Astrocyte of the spinal cord (primary cell): ENCODE results near the gene SVIL.

Experiments used
- DNase-seq: peaks from one replicate; pipeline ENCODE4 v3.0.0; 2011; ENCODE audit warnings: low read depth, low spot score
- H3K4me3 ChIP-seq: 2 replicates; pipeline ENCODE4 v1.5.1; 2011; ENCODE audit warnings: low read depth, mild to moderate bottlenecking, low read length, moderate library complexity
- in situ Hi-C: cut with HindIII; loops from 2 replicates; pipeline ENCODE4 v1.10.0; 2017; ENCODE audit warnings: low sequenced_read_pairs
- TF ChIP-seq, protein P1 (sequence below): IDR thresholded peaks from 2 replicates; pipeline ENCODE4 v1.5.1; 2012; ENCODE audit warnings: low read depth, mild to moderate bottlenecking, low read length, inconsistent platforms

Gene SVIL

DNA sequence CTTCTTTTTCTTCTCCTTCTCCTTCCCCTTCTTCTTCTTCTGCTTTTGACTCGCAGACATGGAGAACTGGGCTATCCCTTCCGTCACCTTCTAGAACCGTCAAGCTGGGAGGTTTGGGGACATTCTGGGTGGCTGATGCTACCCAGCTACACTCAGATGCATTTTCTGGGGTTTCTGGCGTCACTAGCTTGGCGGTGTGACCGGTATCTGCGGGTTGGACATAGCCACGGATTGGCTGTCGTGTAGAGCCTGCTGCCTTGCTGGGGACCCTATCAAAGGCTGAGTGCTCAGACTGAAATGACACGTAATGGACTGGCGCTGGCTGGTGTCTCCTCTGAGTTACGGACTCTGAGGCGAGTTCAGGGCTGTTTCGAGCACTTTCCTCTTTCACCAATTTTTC, 101.7 kb downstream of the SVIL start:
- H3K4me3 ChIP-seq, result no peak overlapping the region
- in situ Hi-C loops, result no loop called here
- TF ChIP-seq, protein P1, sequence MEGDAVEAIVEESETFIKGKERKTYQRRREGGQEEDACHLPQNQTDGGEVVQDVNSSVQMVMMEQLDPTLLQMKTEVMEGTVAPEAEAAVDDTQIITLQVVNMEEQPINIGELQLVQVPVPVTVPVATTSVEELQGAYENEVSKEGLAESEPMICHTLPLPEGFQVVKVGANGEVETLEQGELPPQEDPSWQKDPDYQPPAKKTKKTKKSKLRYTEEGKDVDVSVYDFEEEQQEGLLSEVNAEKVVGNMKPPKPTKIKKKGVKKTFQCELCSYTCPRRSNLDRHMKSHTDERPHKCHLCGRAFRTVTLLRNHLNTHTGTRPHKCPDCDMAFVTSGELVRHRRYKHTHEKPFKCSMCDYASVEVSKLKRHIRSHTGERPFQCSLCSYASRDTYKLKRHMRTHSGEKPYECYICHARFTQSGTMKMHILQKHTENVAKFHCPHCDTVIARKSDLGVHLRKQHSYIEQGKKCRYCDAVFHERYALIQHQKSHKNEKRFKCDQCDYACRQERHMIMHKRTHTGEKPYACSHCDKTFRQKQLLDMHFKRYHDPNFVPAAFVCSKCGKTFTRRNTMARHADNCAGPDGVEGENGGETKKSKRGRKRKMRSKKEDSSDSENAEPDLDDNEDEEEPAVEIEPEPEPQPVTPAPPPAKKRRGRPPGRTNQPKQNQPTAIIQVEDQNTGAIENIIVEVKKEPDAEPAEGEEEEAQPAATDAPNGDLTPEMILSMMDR, result no peak
- DNase-seq, result no peak

- DNase-seq, result no peak
- no peak overlapping the region for H3K4me3 ChIP-seq
- in situ Hi-C loops, result no loop called here
- TF ChIP-seq, protein P1, result no peak
Measured at GRCh38 chr10:29532256-29532878, 102.4 kb downstream of the SVIL start.

DNA sequence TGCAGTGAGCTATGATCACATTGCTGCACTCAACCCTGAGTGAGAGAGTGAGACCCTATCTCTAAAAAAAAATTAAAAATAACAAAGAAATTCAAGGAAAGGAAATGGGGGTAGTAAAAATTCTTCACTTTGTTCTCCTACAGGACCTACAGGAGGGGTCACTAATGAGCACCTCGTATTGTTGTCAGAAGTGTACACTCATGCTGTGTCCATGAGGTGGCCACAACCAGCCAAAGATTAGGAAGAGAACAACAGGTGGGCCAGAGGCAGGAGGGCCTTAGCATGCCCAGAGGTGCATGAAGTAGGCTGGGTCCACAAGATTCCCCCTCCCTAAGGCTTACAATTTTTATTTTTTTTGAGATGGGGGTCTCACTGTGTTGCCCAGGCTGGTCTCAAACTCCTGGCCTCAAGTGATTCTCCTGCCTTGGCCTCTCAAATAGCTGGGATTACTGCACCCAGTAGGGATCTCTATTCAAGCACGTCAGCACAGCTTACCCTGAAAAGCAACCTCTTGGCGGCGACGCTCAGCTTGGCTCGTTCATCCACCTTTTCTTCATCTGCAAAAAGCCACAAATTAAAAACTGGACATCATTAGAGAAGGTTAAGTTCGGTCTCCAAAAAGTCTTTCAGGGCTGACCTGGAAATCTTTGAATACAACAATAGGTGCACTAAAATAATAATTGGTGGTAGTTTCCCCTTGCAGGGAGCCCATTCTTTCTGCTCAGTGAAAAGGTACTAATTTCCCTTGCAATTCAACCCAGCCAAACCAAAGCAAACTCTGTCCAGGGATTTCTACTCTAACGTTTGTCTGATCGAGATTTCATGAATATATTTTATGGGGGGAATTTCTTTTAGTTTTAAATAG, 104.4 kb downstream of the SVIL start:
- in situ Hi-C loops, result no loop called here
- DNase-seq, result no peak
- TF ChIP-seq, protein P1, result no peak
- no peak overlapping the region for H3K4me3 ChIP-seq

- H3K4me3 ChIP-seq, result no peak overlapping the region
- DNase-seq, result no peak
- TF ChIP-seq, protein P1, result no peak
- in situ Hi-C loops, result no loop called here
Measured at GRCh38 chr10:29529146-29529545, 105.6 kb downstream of the SVIL start.

- no peak for DNase-seq
- in situ Hi-C loops, result no loop called here
- no peak overlapping the region for H3K4me3 ChIP-seq
- TF ChIP-seq, protein P1, result no peak
Measured at GRCh38 chr10:29525762-29526161, 109.0 kb downstream of the SVIL start.

GRCh38 chr10:29524720-29525119, 110.1 kb downstream of the SVIL start:
- no peak for DNase-seq
- in situ Hi-C loops, result no loop called here
- H3K4me3 ChIP-seq, result no peak overlapping the region
- TF ChIP-seq, protein P1, result no peak
